Stimulated activated effector memory CD8-positive, alpha-beta T cell treated with anti-CD3 and anti-CD28 coated beads, Interleukin-12 subunit alpha, Interleukin-12 subunit beta, amount 100 ng/mL, for 72 hours (primary cell): ENCODE measurements around the gene RNU7-1.

ENCODE experiments used
- ATAC-seq: fragments of 150-1000 bp; cut with Tn5 transposase; 2 replicates; pipeline ENCODE4 v1.10.0; 2021
- DNase-seq, 2 donors: peaks; one replicate each; pipeline ENCODE4 v3.0.0; 2021 to 2022; ENCODE audit warnings: low spot score in 2 of 2
- H3K27ac Mint-ChIP-seq: one replicate; pipeline ENCODE4 v1.8.0; 2022; ENCODE audit warnings: mild to moderate bottlenecking, mixed read lengths
- H3K36me3 Mint-ChIP-seq: one replicate; pipeline ENCODE4 v1.8.0; 2022; ENCODE audit warnings: mild to moderate bottlenecking, mixed read lengths
- H3K4me1 Mint-ChIP-seq: one replicate; pipeline ENCODE4 v1.8.0; 2022; ENCODE audit warnings: mixed read lengths
- H3K4me3 Mint-ChIP-seq: one replicate; pipeline ENCODE4 v1.8.0; 2022; ENCODE audit warnings: mild to moderate bottlenecking, mixed read lengths
- H3K9me3 Mint-ChIP-seq: one replicate; pipeline ENCODE4 v1.8.0; 2022; ENCODE audit warnings: mixed read lengths

RNU7-1 gene

GRCh38 chr12:6941782-6942181, 1.8 kb upstream of the RNU7-1 start:
- Mint-ChIP-seq H3K4me1 (peaks cover 72% of the 10 kb centered on the region), H3K27ac (peak overlapping the region; percentile 99), H3K9me3 (no peaks in the 10 kb centered on the region), H3K36me3 (peaks cover 95% of the 10 kb centered on the region), H3K4me3 (no peak overlapping the region)
- ATAC-seq (no peak), DNase-seq (no peak)

- peak overlapping the region; percentile 80 for H3K4me3 Mint-ChIP-seq
- ATAC-seq (no peak), DNase-seq (no peak)
- no peaks in the 10 kb centered on the region for H3K9me3 Mint-ChIP-seq
- peaks cover 74% of the 10 kb centered on the region for H3K4me1 Mint-ChIP-seq
- H3K36me3 Mint-ChIP-seq, result peaks cover 96% of the 10 kb centered on the region
- peak overlapping the region; percentile 99 for H3K27ac Mint-ChIP-seq
Observed at GRCh38 chr12:6942331-6942665, 1.3 kb upstream of the RNU7-1 start.

- peaks cover 78% of the 10 kb centered on the region for H3K4me1 Mint-ChIP-seq
- peaks cover 89% of the 10 kb centered on the region for H3K36me3 Mint-ChIP-seq
- DNase-seq (peak in 1 of 2 donors; percentile 84), ATAC-seq (peak; percentile 61)
- H3K4me3 Mint-ChIP-seq, result peak overlapping the region; percentile 80
- peak overlapping the region; percentile 99 for H3K27ac Mint-ChIP-seq
- H3K9me3 Mint-ChIP-seq, result no peaks in the 10 kb centered on the region
Observed at GRCh38 chr12:6943389-6943721, 261 bp upstream of the RNU7-1 start.

DNA sequence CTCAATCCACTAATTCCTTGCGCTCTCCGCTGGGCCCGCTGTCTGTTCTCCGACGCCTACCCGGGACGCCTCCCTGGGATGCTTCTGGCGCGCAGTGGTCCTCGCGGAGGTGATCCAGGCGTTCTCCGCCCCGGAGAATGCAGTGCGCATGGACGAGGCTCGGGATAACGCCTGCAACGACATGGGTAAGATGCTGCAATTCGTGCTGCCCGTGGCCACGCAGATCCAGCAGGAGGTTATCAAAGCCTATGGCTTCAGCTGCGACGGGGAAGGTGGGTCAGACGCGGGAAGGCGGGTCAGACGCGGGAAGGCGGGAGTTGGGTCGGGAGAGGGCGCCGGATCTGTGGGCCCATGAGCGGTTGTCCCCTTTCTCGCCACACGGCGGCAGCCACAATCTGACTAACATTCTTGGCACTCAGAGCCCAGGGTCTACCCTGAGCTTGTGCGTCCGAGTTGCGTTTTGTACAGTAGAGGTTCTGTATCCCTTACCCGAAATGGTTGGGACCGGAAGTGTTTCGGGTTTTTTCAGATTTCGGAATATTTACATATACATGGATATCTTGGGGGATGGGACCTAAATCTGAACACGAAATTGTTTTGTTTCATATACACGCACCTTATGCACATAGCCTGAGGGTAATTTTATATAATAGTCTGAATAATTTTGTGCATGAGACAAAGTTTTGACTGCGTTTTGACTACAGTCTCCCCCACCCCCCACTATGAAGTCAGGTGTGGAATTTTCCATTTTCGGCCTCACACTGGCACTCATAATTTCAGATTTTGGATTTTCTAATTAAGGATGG, 968 bp downstream of the RNU7-1 start:
- ATAC-seq (peak; percentile 72), DNase-seq (peak; percentile 76 to 94)
- Mint-ChIP-seq H3K36me3 (peaks cover 84% of the 10 kb centered on the region), H3K27ac (peak overlapping the region; percentile 99), H3K4me1 (peaks cover 82% of the 10 kb centered on the region), H3K9me3 (no peaks in the 10 kb centered on the region), H3K4me3 (peak overlapping the region; percentile 80)

- Mint-ChIP-seq H3K36me3 (peaks cover 78% of the 10 kb centered on the region), H3K9me3 (no peaks in the 10 kb centered on the region), H3K27ac (peak overlapping the region; percentile 99), H3K4me3 (peak overlapping the region; percentile 80), H3K4me1 (peaks cover 85% of the 10 kb centered on the region)
- DNase-seq, result no peak
- no peak for ATAC-seq
Observed at GRCh38 chr12:6945613-6946012, 2.0 kb downstream of the RNU7-1 start.

GRCh38 chr12:6946033-6946919, 2.7 kb downstream of the RNU7-1 start:
- peak overlapping the region; percentile 80 for H3K4me3 Mint-ChIP-seq
- DNase-seq (peak in 1 of 2 donors; percentile 76), ATAC-seq (no peak)
- no peaks in the 10 kb centered on the region for H3K9me3 Mint-ChIP-seq
- peak overlapping the region; percentile 99 for H3K27ac Mint-ChIP-seq
- H3K36me3 Mint-ChIP-seq, result peaks cover 71% of the 10 kb centered on the region
- peaks cover 87% of the 10 kb centered on the region for H3K4me1 Mint-ChIP-seq

DNA sequence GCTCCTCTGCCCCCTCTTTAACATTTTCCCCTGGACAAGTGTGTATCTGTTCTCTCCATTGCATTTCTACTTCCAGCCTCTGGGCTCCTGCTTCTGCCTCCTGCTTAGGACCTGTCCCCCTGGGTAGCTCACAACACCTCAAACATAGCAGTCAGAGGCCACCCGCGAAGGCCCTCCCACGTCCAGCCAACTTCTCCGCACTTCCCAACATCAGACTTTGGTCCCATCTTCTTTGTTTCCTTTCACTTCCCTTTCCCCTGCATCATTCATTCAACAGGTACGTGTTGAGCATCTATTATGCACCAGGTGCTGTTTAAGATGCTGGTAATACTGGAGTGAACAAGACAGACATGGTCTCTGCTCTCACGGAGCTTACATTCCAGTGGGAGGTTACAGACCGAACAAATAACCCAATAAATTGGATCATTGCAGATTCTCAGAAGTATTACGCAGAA, 3.3 kb downstream of the RNU7-1 start:
- DNase-seq, result no peak
- Mint-ChIP-seq H3K36me3 (peaks cover 71% of the 10 kb centered on the region), H3K9me3 (no peaks in the 10 kb centered on the region), H3K4me3 (peak overlapping the region; percentile 80), H3K27ac (peak overlapping the region; percentile 99), H3K4me1 (peaks cover 87% of the 10 kb centered on the region)
- no peak for ATAC-seq

- peak overlapping the region; percentile 80 for H3K4me3 Mint-ChIP-seq
- peak overlapping the region; percentile 99 for H3K27ac Mint-ChIP-seq
- ATAC-seq, result no peak
- no peak for DNase-seq
- no peaks in the 10 kb centered on the region for H3K9me3 Mint-ChIP-seq
- peaks cover 71% of the 10 kb centered on the region for H3K36me3 Mint-ChIP-seq
- H3K4me1 Mint-ChIP-seq, result peaks cover 81% of the 10 kb centered on the region
Observed at GRCh38 chr12:6947615-6948014, 4.0 kb downstream of the RNU7-1 start.

- DNase-seq (no peak), ATAC-seq (peak; percentile 1)
- Mint-ChIP-seq H3K36me3 (peaks cover 71% of the 10 kb centered on the region), H3K27ac (peak overlapping the region; percentile 99), H3K4me1 (peaks cover 78% of the 10 kb centered on the region), H3K4me3 (peak overlapping the region; percentile 80), H3K9me3 (no peaks in the 10 kb centered on the region)
Observed at GRCh38 chr12:6948873-6949594, 5.4 kb downstream of the RNU7-1 start.

- H3K9me3 Mint-ChIP-seq, result no peaks in the 10 kb centered on the region
- ATAC-seq (peak; percentile 27), DNase-seq (peak in 1 of 2 donors; percentile 73)
- H3K27ac Mint-ChIP-seq, result peak overlapping the region; percentile 99
- peaks cover 71% of the 10 kb centered on the region for H3K36me3 Mint-ChIP-seq
- H3K4me3 Mint-ChIP-seq, result peak overlapping the region; percentile 80
- H3K4me1 Mint-ChIP-seq, result peaks cover 81% of the 10 kb centered on the region
Observed at GRCh38 chr12:6950401-6950801, 6.8 kb downstream of the RNU7-1 start.

DNA sequence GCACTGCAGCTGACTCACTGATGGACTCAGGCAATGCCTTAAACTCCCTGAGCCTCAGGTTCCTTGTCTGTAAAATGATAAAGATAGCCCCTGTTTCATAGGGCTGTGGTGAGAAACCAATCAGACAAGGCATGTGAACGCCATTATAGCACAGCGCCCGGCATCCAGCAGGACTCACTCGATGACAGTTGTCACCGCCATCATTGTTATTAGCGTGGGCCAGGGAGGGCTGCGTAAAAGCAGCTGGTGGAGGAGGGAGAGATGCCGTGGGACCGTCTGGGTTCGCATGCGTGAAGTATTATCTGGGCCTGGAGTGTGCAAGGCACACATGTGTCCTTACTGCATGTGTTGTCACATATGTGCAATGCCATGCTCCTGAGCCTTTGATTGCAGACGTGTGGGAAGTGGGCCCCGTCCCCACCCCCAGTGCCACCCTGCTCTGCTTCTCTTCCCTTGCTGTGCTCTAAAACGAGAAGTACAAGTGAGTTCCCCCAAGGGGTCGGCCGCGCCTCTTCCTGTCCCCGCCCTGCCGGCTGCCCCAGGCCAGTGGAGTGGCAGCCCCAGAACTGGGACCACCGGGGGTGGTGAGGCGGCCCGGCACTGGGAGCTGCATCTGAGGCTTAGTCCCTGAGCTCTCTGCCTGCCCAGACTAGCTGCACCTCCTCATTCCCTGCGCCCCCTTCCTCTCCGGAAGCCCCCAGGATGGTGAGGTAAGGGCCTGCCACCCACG, 7.4 kb downstream of the RNU7-1 start, which contains the start of gene PTPN6:
PTPN6 (plus strand) TSS at position 546 of the 730 bp plus-strand sequence; CDS start at position 703, 157 bp downstream.
- no peaks in the 10 kb centered on the region for H3K9me3 Mint-ChIP-seq
- H3K27ac Mint-ChIP-seq, result peak within 1 kb of the TSS; percentile 99
- peaks cover 81% of the 10 kb centered on the region for H3K4me1 Mint-ChIP-seq
- peak; percentile 46 for ATAC-seq
- peak in 1 of 2 donors; percentile 78 for DNase-seq
- peaks cover 71% of the 10 kb centered on the region for H3K36me3 Mint-ChIP-seq
- H3K4me3 Mint-ChIP-seq, result peak within 1 kb of the TSS; percentile 80

- Mint-ChIP-seq H3K9me3 (no peaks in the 10 kb centered on the region), H3K36me3 (peaks cover 71% of the 10 kb centered on the region), H3K4me3 (peak overlapping the region; percentile 80), H3K27ac (peak overlapping the region; percentile 99), H3K4me1 (peaks cover 81% of the 10 kb centered on the region)
- DNase-seq (no peak), ATAC-seq (no peak)
Observed at GRCh38 chr12:6951551-6952120, 8.0 kb downstream of the RNU7-1 start.

GRCh38 chr12:6952121-6952862, 8.7 kb downstream of the RNU7-1 start:
- peaks cover 71% of the 10 kb centered on the region for H3K36me3 Mint-ChIP-seq
- H3K4me3 Mint-ChIP-seq, result peak overlapping the region; percentile 80

More at GRCh38 chr12:6952121-6952862, 8.7 kb downstream of the RNU7-1 start:
- ATAC-seq, result no peak
- H3K4me1 Mint-ChIP-seq, result peaks cover 81% of the 10 kb centered on the region
- H3K9me3 Mint-ChIP-seq, result no peaks in the 10 kb centered on the region
- peak overlapping the region; percentile 99 for H3K27ac Mint-ChIP-seq
- no peak for DNase-seq
